ENCODE measurements around the gene HDAC7. TPM values are rescaled to one million over a fixed set of nuclear protein-coding genes. Genes with fewer than 3 reads are reported as not detected.

The HDAC7 gene
- total and polyA plus RNA-seq, 2 of the 13 experiments (the other 11 are each of a cell fraction or from before 2014, with no cell fraction given), result 4.6 to 10.8 TPM

GRCh38 chr12:47789141-47789540 is 30.6 kb downstream of the HDAC7 start (continued):
- no peak for TF ChIP-seq SNAPC4 (CRISPR knock-in tag; IDR thresholded peaks at IDR 0.05)
- no peak for TF ChIP-seq ZBTB44 (CRISPR knock-in tag; IDR thresholded peaks at IDR 0.05)
- no peak for TF ChIP-seq PATZ1 (CRISPR knock-in tag; IDR thresholded peaks at IDR 0.05)
- no peak for TF ChIP-seq LRRFIP1 (CRISPR knock-in tag; conservative IDR thresholded peaks at IDR 0.05)
- TF ChIP-seq ZFP1 (CRISPR knock-in tag; IDR thresholded peaks at IDR 0.05), result no peak
- no peak for TF ChIP-seq ZFP62 (CRISPR knock-in tag; IDR thresholded peaks at IDR 0.05)
- TF ChIP-seq ZNF274 (CRISPR knock-in tag; IDR thresholded peaks at IDR 0.05), result no peak
- no peak for TF ChIP-seq RBM39 (IDR thresholded peaks at IDR 0.05; ENCODE audit: low read depth, low read length, poor library complexity, severe bottlenecking)
- TF ChIP-seq TSC22D2 (CRISPR knock-in tag; IDR thresholded peaks at IDR 0.05; ENCODE audit: borderline replicate concordance), result no peak
- TF ChIP-seq PHF8 (CRISPR knock-in tag; IDR thresholded peaks at IDR 0.05), result no peak

Measured in HepG2 (cell line).